Measurements from ENCODE around the gene CENPVL1.
"Not testable (repeated sequence)": the region's sequence is repeated elsewhere in the genome, so short reads cannot be mapped to it uniquely, and the experiment has no call there.

Gene CENPVL1

GRCh38 chrX:51710277-51711164 is at the start of gene CENPVL1:
TSS of gene CENPVL1 (plus strand) at chrX:51710512. CDS start at chrX:51710512, 0 bp downstream.
- H3K4me3 ChIP-seq (ENCODE audit: low read depth, low read length); H3K36me3 ChIP-seq (ENCODE audit: control insufficient read depth, insufficient read depth, low read length); H3K9ac ChIP-seq (ENCODE audit: low read depth, low read length); H3K9me3 ChIP-seq (ENCODE audit: control insufficient read depth, insufficient read depth, low read length); H3K4me1 ChIP-seq (ENCODE audit: control insufficient read depth, insufficient read depth, low read length); H3K27ac ChIP-seq (ENCODE audit: low read depth, low read length); H3K27me3 ChIP-seq (ENCODE audit: control insufficient read depth, insufficient read depth, low read length): not testable (repeated sequence)

GRCh38 chrX:51665981-51666380 is 44.3 kb upstream of the CENPVL1 start:
- no peaks in the 10 kb centered on the region for H3K36me3 ChIP-seq (ENCODE audit: control insufficient read depth, insufficient read depth, low read length)
- H3K4me3 ChIP-seq (ENCODE audit: low read depth, low read length), result no peak overlapping the region
- no peaks in the 10 kb centered on the region for H3K9me3 ChIP-seq (ENCODE audit: control insufficient read depth, insufficient read depth, low read length)
- no peaks in the 10 kb centered on the region for H3K27me3 ChIP-seq (ENCODE audit: control insufficient read depth, insufficient read depth, low read length)
- no peaks in the 10 kb centered on the region for H3K4me1 ChIP-seq (ENCODE audit: control insufficient read depth, insufficient read depth, low read length)
- no peak overlapping the region for H3K27ac ChIP-seq (ENCODE audit: low read depth, low read length)
- H3K9ac ChIP-seq (ENCODE audit: low read depth, low read length), result no peak overlapping the region

- H3K4me1 ChIP-seq (ENCODE audit: control insufficient read depth, insufficient read depth, low read length); H3K9ac ChIP-seq (ENCODE audit: low read depth, low read length): not testable (repeated sequence)
Observed at GRCh38 chrX:51679689-51680433, 30.5 kb upstream of the CENPVL1 start.

GRCh38 chrX:51681808-51682719 is 28.2 kb upstream of the CENPVL1 start:
- not testable (repeated sequence) for H3K27me3 ChIP-seq (ENCODE audit: control insufficient read depth, insufficient read depth, low read length); H3K36me3 ChIP-seq (ENCODE audit: control insufficient read depth, insufficient read depth, low read length); H3K4me1 ChIP-seq (ENCODE audit: control insufficient read depth, insufficient read depth, low read length); H3K27ac ChIP-seq (ENCODE audit: low read depth, low read length); H3K9ac ChIP-seq (ENCODE audit: low read depth, low read length); H3K9me3 ChIP-seq (ENCODE audit: control insufficient read depth, insufficient read depth, low read length); H3K4me3 ChIP-seq (ENCODE audit: low read depth, low read length)

More at GRCh38 chrX:51679689-51680433, 30.5 kb upstream of the CENPVL1 start:
- not testable (repeated sequence) for H3K27me3 ChIP-seq (ENCODE audit: control insufficient read depth, insufficient read depth, low read length); H3K4me3 ChIP-seq (ENCODE audit: low read depth, low read length); H3K27ac ChIP-seq (ENCODE audit: low read depth, low read length); H3K36me3 ChIP-seq (ENCODE audit: control insufficient read depth, insufficient read depth, low read length); H3K9me3 ChIP-seq (ENCODE audit: control insufficient read depth, insufficient read depth, low read length)

- not testable (repeated sequence) for H3K27me3 ChIP-seq (ENCODE audit: control insufficient read depth, insufficient read depth, low read length); H3K4me1 ChIP-seq (ENCODE audit: control insufficient read depth, insufficient read depth, low read length); H3K27ac ChIP-seq (ENCODE audit: low read depth, low read length); H3K9me3 ChIP-seq (ENCODE audit: control insufficient read depth, insufficient read depth, low read length); H3K36me3 ChIP-seq (ENCODE audit: control insufficient read depth, insufficient read depth, low read length); H3K9ac ChIP-seq (ENCODE audit: low read depth, low read length); H3K4me3 ChIP-seq (ENCODE audit: low read depth, low read length)
Observed at GRCh38 chrX:51682720-51683062, 27.6 kb upstream of the CENPVL1 start, which contains the start of gene CENPVL2. TSS of gene CENPVL2 (minus strand) at chrX:51682831. CDS start at chrX:51682831, 0 bp downstream.

- no peak overlapping the region for H3K27ac ChIP-seq (ENCODE audit: low read depth, low read length)
- no peaks in the 10 kb centered on the region for H3K36me3 ChIP-seq (ENCODE audit: control insufficient read depth, insufficient read depth, low read length)
Observed at GRCh38 chrX:51694254-51694653, 16.1 kb upstream of the CENPVL1 start.

GRCh38 chrX:51697397-51697796 is 12.9 kb upstream of the CENPVL1 start:
- Histone ChIP-seq H3K4me1 (ENCODE audit: control insufficient read depth, insufficient read depth, low read length) (no peaks in the 10 kb centered on the region), H3K27ac (ENCODE audit: low read depth, low read length) (no peak overlapping the region), H3K36me3 (ENCODE audit: control insufficient read depth, insufficient read depth, low read length) (no peaks in the 10 kb centered on the region), H3K4me3 (ENCODE audit: low read depth, low read length) (no peak overlapping the region), H3K27me3 (ENCODE audit: control insufficient read depth, insufficient read depth, low read length) (no peaks in the 10 kb centered on the region), H3K9me3 (ENCODE audit: control insufficient read depth, insufficient read depth, low read length) (no peaks in the 10 kb centered on the region), H3K9ac (ENCODE audit: low read depth, low read length) (no peak overlapping the region)

More at GRCh38 chrX:51694254-51694653, 16.1 kb upstream of the CENPVL1 start:
- Histone ChIP-seq H3K4me3 (ENCODE audit: low read depth, low read length) (no peak overlapping the region), H3K27me3 (ENCODE audit: control insufficient read depth, insufficient read depth, low read length) (no peaks in the 10 kb centered on the region), H3K9me3 (ENCODE audit: control insufficient read depth, insufficient read depth, low read length) (no peaks in the 10 kb centered on the region), H3K4me1 (ENCODE audit: control insufficient read depth, insufficient read depth, low read length) (no peaks in the 10 kb centered on the region), H3K9ac (ENCODE audit: low read depth, low read length) (no peak overlapping the region)

- not testable (repeated sequence) for H3K4me1 ChIP-seq (ENCODE audit: control insufficient read depth, insufficient read depth, low read length); H3K4me3 ChIP-seq (ENCODE audit: low read depth, low read length); H3K9me3 ChIP-seq (ENCODE audit: control insufficient read depth, insufficient read depth, low read length); H3K36me3 ChIP-seq (ENCODE audit: control insufficient read depth, insufficient read depth, low read length); H3K9ac ChIP-seq (ENCODE audit: low read depth, low read length); H3K27ac ChIP-seq (ENCODE audit: low read depth, low read length); H3K27me3 ChIP-seq (ENCODE audit: control insufficient read depth, insufficient read depth, low read length)
Observed at GRCh38 chrX:51712943-51713647, 2.8 kb downstream of the CENPVL1 start.

GRCh38 chrX:51728202-51728601 is 17.9 kb downstream of the CENPVL1 start:
- H3K4me3 ChIP-seq (ENCODE audit: low read depth, low read length), result peak overlapping the region; percentile 23; the same call in 1 of the 2 replicates

GRCh38 chrX:51737091-51737490 is 26.8 kb downstream of the CENPVL1 start:
- H3K27me3 ChIP-seq (ENCODE audit: control insufficient read depth, insufficient read depth, low read length), result no peaks in the 10 kb centered on the region
- H3K4me1 ChIP-seq (ENCODE audit: control insufficient read depth, insufficient read depth, low read length), result peaks cover 1% of the 10 kb centered on the region
- no peak overlapping the region for H3K4me3 ChIP-seq (ENCODE audit: low read depth, low read length)
- no peak overlapping the region for H3K9ac ChIP-seq (ENCODE audit: low read depth, low read length)
- H3K36me3 ChIP-seq (ENCODE audit: control insufficient read depth, insufficient read depth, low read length), result no peaks in the 10 kb centered on the region
- H3K27ac ChIP-seq (ENCODE audit: low read depth, low read length), result no peak overlapping the region
- H3K9me3 ChIP-seq (ENCODE audit: control insufficient read depth, insufficient read depth, low read length), result no peaks in the 10 kb centered on the region

More at GRCh38 chrX:51728202-51728601, 17.9 kb downstream of the CENPVL1 start:
- Histone ChIP-seq H3K36me3 (ENCODE audit: control insufficient read depth, insufficient read depth, low read length) (no peaks in the 10 kb centered on the region), H3K27me3 (ENCODE audit: control insufficient read depth, insufficient read depth, low read length) (peaks cover 22% of the 10 kb centered on the region; the same call in 1 of the 2 replicates), H3K27ac (ENCODE audit: low read depth, low read length) (no peak overlapping the region), H3K9me3 (ENCODE audit: control insufficient read depth, insufficient read depth, low read length) (no peaks in the 10 kb centered on the region), H3K4me1 (ENCODE audit: control insufficient read depth, insufficient read depth, low read length) (peaks cover 13% of the 10 kb centered on the region), H3K9ac (ENCODE audit: low read depth, low read length) (no peak overlapping the region)

All from HUES48 (cell line).